Kidney tubule cell (primary cell): ENCODE data around the gene B4GALNT2.
"Not testable (repeated sequence)": the region's sequence is repeated elsewhere in the genome, so short reads cannot be mapped to it uniquely, and the experiment has no call there.

ENCODE experiments used
- DNase-seq: peaks from one replicate; pipeline ENCODE4 v3.0.0-alpha.2; 2018; ENCODE audit warnings: low spot score

The B4GALNT2 gene

DNA sequence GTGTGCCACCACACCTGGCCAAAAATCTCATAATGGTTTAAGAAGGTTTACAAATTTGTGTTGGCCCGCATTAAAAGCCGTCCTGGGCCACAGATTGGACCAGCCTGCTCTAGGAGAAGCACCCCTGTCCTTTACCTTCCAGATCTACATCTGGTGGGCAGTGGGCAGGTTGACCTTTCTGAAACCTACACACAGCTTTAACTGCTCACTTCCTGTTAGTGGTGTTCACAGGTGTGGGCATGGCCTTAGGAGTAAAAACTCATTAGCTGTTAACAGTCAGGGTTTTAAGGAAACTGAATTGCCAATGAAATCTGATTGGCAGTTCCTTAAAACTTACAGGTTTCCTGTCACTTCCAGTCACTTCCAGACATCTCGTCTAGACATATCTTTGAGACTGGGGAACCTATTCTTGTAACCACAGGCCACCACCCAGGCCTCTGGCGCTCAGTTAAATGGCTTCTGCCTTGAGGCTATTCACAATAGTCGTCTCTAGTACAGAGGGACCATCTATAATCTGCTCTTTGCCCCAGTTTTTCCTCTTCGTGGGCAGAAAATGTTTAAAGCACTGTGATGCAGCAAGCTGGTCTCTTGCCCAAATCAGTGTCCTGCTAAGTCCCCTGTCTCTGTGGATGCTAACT lies 48.5 kb downstream of the B4GALNT2 start:
- no peak for DNase-seq

GRCh38 chr17:49183341-49183740 lies 50.8 kb downstream of the B4GALNT2 start:
- no peak for DNase-seq

DNA sequence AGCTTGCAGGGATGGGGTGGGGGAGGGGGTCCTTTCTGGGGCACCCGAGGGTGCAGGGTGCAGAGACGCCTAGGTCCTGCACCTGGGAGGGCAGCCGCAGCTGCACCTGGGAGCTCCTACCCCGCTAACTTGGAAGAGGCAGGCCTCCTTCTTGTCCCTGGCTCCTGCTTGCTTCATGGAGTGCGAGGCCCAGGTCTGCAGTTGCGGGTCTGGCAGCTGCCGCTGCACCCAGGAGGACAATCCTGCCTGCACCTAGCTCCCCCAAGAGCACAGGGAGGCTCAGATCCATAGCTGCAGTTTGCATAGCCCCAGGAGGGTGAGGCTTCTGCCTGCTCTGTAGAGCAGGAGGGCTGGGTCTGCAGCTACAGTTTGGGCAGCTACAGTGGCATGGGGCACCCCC lies 51.2 kb downstream of the B4GALNT2 start:
- DNase-seq, result no peak

GRCh38 chr17:49184522-49184921 lies 52.0 kb downstream of the B4GALNT2 start:
- not testable (repeated sequence) for DNase-seq

GRCh38 chr17:49185381-49185780 lies 52.8 kb downstream of the B4GALNT2 start:
- not testable (repeated sequence) for DNase-seq

DNA sequence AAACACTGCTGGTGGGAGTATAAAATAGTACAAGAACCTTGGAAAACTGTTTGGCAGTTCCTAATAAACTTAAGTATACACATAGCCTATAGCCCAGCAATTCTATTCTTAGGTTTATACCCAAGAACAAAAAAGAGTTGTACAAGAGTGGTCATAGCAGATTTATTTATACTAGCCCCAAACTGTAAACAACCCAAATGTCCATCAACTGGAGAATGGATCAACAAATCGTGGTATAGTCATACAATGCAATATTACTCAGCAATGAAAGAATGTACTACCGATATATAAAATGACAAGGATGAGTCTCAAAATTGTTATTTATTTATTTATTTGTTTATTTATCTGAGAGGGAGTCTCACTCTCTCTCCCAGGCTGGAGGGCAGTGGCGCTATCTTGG lies 54.7 kb downstream of the B4GALNT2 start:
- no peak for DNase-seq

GRCh38 chr17:49190932-49191331 lies 58.4 kb downstream of the B4GALNT2 start:
- DNase-seq, result no peak

- DNase-seq, result no peak
Observed at GRCh38 chr17:49191409-49191916, 58.9 kb downstream of the B4GALNT2 start.

GRCh38 chr17:49191917-49192741 lies 59.6 kb downstream of the B4GALNT2 start:
- peak; percentile 92 for DNase-seq

DNA sequence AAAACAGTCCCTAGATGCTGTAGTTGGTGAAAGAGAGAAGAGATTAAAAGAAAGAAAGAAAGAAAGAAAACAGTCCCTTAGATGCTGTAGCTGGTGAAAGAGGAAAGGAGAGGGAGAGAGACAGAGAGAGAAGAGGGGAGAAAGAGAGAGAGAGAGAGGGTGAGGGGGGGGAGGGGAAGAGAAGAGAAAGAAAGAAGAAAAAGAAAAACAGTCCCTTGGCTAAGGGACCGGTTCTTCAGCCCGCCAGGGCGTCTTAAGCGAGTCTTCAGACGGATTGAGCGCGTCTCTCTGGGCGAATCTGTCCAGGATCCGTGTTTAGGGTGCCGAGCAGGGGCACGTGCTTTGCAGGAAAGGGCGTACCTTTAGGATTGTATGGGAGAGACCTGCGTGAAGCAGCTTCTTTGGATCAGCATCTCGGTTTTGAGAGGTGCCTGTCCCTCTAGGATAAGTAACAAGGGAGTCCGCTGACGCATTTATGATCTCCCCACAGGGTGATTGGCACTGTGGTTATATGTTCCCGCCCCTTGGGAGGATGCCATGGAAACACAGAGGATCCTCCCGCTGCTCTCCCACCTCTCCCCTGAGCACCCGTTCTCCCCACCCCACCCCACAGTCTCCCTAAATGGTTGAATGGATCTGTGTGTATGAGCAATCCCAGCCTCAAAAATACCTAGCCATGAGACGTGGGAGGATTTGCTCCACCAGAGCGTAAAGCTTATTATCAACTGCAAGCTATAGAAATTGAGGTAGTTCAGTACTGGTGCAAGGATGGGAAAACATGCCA lies 61.1 kb downstream of the B4GALNT2 start:
- peak; percentile 99 for DNase-seq

GRCh38 chr17:49194297-49194607 lies 61.7 kb downstream of the B4GALNT2 start:
- no peak for DNase-seq

GRCh38 chr17:49195751-49196150 lies 63.2 kb downstream of the B4GALNT2 start:
- DNase-seq, result no peak

GRCh38 chr17:49196520-49196919 lies 64.0 kb downstream of the B4GALNT2 start:
- no peak for DNase-seq

DNA sequence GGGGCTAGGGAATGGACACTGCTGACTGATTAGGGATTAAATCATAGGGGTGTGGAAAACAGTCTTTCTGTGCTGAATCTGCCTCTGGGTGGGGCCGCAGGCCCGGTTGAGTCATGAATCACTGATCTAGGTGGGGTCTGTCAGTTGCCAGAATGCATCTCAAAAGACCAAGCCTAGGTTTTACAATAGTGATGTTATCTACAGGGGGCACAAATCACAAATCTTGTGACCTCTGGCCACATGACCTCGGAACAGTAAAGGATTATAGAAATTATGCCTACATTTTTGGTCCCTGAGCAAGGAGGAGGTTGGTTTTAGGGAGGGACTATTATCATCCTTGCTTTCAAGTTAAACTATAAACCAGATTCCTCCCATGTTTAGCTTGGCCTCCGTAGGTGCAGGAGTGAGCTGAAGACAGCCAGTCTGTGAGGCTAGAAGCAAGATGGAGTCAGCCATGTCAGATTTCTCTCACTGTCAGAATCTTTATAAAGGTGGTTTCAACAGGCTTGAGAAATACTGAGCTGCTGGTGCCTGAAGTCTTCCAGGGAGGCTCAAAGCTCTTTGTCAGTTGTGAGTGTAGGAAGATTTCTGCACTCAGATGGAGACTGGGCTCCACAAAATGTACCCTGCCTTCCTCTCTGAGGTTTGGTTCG lies 64.9 kb downstream of the B4GALNT2 start:
- peak; percentile 80 for DNase-seq

GRCh38 chr17:49198211-49198610 lies 65.6 kb downstream of the B4GALNT2 start:
- DNase-seq, result peak; percentile 77

DNA sequence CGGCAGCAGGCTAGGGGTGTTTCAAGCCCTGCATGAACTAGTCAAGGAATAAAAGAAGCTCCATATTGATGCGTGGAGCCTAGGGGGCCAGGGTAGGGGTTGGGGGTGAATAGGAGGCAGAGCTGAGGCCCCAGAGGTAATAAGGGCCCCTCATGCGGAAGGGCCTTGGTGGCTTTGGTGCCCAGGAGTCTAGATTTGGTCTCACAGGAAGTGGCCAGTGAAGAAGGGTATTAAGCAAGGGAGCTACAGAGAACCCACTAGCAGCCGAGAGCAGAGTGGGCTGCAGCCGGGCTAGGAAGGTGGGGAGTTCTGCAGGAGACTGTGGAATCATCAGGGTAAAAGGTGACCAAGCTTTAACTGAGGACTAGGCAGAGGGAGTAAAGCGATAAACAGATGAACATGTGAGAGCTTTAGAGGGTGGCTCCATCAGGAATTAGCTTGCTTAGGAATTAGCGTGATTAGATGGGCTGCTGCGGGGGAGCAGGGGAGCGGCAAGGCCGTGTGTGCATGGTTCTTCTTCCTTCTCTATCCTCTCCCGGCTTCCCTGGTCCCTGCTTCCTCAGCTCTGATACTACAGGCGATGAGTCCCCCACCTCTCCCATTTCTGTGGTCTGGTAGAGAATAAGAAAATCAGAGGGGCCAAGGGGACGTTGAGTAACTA lies 68.0 kb downstream of the B4GALNT2 start:
- DNase-seq, result no peak

DNA sequence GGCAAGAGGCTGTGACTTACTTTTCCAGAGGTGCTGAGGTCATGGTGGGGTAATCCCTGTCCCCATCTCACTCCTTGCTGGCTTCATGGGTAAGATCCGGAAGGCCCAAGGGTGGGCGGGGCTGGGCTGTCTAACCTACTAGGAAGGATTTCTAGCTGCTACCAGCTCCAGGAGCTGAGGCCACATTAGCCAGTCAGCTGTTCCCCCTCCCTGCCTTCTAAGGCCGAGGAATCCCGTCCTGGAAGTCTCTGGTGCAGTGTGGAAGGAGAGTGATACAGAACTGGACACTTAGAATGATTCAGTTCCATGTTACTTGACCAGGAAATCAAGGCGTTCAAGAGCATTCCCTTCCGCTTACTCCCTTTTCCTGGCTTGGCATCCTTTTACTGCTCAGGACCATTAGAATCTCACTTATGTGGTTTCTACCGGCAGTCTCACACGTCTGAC lies 68.9 kb downstream of the B4GALNT2 start:
- DNase-seq, result peak; percentile 90

DNA sequence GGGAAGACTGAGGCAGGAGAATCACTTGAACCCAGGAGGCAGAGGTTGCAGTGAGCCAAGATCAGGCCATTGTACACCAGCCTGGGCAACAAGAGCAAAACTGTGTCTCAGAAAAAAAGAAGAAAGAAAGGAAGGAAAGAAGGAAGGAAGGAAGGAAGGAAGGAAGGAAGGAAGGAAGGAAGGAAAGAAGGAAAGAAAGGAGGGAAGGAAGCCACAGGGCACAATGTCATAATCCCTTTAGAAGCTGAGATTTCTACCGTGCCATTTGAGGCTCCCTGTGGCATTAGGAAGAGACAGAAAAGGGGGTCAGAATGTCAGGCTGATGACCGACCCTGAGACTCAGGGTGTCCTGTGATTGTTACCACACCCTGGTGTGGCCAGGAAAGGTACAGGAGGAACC lies 71.2 kb downstream of the B4GALNT2 start:
- no peak for DNase-seq

DNA sequence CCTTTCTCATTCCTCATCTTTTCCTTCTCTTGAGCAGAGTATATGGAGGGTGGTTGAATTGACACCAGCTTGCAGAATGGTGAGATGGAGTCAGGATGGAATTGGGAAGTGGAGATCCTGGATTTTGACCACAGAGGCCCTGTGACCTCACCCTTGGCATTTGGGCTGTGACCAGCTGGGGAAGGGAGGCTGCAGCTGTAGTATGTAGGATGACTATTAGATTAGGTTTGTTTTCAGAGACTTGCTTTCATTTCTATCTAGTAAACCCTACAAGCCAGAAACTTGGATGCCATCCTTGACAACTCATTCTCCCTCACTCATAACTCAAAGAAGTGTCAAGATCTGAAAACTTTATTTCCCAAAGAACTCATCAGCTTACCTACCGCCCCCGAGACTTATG lies 71.9 kb downstream of the B4GALNT2 start:
- DNase-seq, result peak; percentile 17

DNA sequence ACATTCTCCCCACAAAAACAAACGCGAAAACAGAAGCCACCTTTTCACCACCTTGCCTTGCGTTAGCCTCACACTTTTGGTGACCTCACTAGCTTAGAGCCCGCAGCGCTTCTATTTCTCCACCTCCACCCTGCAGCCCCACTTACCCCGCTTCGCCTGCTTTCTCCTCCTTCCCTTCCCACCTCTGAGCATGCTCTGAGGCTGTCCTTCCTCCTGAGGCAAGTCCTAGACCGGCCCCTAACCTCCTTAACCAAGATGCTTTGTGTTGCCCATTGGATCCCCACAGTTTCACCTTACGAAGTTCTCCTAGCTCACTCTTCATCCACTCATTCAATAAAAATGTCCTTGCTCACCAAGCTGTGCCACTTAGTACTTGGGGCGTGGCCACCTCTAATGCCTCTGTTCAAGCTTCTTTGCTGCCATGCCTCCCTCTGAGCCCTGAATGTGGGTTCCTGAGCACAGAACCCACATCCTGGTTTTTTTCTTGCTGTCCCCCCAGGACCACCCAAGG lies 76.5 kb downstream of the B4GALNT2 start:
- DNase-seq, result peak; percentile 65
